HG02981 (cell line): Measurements from ENCODE around the gene NLRP6.

Source experiments
- ATAC-seq: cut with Tn5 transposase; IDR thresholded peaks from one replicate; pipeline ENCODE4 v1.9.1; 2021; ENCODE audit warnings: mild to moderate bottlenecking, moderate library complexity; ENCODE audit not compliant: unreplicated experiment

The NLRP6 gene

DNA sequence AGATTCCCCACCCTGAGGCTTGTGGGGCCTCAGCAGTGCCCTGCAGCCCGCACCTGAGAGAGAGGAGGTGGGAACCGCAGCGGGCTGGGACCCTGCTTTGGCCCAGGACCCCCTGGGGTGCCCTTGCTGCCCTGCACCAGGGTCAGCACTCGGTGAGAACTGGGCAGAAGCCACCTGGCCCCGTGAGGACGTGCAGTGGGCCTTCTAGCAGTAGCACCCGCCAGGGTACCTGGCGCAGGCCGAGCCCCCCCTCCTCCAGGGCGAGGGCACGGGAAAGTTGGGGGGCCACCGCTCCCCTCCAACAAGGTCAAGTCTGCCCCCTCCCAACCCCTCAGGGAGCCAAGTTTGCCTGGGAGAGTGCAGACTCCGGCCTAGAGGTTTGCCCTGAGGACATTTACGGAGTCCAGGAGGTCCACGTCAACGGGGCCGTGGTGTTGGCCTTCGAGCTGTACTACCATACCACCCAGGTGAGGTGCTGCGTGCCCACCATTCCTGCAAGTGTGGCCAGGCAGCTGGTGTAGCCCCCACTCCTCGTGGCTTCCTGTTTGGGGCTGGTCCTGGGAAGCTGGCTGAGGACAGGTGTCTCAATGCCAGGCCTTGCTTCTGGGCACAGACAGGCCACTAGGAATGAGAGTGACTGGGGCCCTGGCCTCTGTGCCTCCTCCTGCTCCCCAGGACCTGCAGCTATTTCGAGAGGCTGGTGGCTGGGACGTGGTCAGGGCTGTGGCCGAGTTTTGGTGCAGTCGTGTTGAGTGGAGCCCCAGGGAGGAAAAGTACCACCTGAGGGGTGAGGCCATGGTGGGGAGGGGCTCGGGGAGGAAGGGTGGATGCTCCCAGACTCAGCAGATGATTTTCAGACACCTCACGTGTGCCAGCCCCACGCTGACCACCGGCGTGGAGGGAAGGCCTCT is 14.3 kb downstream of the NLRP6 start:
- ATAC-seq: no peak

DNA sequence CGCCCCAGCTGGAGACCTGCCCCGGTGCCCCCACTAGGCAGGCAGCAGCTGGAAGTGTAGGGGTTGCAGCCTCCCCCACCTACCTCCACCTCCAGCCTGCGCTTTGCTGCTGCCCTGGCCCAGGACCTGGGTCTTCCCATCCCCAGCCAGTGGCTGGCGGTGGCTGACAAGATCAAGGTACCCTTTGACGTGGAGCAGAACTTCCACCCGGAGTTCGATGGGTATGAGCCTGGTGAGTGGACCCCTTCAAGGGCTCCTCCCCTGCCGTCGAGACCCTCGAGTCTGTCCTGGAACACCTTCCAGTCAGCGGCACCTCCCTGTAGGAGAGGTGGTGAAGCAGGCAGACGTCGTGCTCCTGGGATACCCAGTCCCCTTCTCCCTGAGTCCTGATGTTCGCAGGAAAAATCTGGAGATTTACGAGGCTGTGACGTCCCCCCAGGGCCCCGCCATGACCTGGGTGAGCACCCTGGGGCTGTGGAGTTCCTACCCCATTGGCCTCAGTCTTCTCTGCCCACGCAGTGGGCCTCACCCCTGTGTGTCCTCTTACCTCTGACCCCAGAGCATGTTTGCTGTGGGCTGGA is 15.2 kb downstream of the NLRP6 start:
- ATAC-seq: no peak

DNA sequence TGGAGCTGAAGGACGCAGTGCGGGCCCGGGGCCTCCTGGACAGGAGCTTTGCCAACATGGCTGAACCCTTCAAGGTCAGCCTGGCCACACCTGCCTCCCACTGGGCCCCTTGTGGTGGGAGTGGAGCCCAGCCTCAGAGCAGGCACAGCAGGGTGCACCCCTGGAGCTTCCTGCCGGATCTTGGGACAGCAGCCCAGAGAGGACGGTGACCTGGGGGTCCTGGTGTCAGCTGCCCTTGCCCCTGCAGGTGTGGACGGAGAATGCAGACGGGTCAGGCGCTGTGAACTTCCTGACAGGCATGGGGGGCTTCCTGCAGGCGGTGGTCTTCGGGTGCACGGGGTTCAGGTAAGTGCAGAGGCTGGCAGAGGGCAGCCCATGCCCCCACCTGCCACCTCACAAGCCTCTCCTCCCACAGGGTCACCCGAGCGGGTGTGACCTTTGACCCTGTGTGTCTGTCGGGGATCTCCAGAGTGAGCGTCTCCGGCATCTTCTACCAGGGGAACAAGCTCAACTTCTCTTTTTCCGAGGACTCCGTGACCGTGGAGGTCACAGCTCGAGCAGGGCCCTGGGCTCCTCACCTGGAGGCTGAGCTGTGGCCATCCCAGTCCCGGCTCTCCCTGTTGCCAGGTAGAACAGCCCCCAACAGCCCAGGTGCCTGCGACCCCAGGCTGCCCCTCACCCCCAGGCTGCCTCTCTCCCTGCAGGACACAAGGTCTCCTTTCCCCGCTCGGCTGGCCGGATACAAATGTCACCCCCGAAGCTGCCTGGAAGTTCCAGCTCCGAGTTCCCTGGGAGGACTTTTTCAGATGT is 15.8 kb downstream of the NLRP6 start:
- no peak for ATAC-seq

DNA sequence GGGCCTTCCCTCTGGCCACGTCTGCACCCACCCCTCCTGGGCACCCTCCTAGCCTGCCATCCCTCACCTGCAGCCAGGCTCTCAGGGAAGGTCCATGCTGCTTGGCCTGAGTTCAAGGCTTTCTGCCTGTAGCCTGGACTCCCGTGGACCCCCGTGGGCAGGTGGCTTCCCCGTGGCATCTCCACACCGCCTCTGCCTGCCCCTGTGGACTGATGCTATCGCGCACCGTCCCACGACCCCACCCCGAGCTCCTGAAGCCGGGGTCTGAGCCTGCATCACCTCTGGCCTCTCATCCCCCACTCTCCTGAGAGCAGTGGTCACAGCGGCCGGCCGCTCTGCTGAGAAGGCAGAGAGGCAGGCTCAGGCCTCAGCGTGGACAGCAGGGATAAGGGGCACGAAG is 16.6 kb downstream of the NLRP6 start:
- ATAC-seq: no peak

DNA sequence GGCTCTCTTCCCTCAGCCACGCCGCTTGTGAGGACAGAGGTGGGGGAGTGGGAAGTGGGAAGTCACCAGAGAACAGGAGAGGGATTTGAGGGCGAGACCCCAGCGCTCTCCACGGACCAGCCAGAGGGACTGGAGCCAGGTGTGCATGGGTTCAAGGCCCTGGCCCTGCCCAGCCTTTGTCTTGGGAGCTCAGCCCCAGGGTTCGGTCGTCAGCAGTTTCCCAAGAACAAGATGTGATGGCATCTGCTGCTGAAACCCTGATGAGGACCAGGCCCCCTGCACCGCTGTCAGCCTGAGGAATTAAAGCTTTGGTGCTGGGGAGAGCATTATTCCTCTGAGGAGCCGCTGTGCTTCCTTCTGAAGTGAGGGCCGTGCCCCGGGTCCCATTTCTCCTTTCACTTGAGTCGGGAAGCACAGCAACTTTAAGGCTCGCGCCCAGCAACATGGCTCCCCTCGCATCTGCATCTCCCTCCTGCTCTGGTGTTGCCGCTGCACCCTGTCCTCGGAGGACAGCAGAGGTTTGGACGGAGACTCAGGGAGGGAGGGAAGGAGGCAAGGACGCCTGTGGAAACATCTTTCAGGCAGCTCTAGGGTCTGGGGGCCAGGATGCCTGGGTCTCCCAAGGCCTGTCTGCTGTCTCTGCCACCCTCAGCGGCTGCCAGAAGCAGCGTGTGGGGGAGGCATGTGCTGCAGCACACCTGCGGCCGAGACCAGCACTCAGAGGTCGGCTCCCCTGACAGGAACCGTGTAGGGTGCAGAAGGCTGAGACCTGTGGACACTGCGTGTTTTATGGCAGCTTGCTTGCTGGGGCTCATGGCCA is 17.4 kb downstream of the NLRP6 start:
- ATAC-seq: no peak

DNA sequence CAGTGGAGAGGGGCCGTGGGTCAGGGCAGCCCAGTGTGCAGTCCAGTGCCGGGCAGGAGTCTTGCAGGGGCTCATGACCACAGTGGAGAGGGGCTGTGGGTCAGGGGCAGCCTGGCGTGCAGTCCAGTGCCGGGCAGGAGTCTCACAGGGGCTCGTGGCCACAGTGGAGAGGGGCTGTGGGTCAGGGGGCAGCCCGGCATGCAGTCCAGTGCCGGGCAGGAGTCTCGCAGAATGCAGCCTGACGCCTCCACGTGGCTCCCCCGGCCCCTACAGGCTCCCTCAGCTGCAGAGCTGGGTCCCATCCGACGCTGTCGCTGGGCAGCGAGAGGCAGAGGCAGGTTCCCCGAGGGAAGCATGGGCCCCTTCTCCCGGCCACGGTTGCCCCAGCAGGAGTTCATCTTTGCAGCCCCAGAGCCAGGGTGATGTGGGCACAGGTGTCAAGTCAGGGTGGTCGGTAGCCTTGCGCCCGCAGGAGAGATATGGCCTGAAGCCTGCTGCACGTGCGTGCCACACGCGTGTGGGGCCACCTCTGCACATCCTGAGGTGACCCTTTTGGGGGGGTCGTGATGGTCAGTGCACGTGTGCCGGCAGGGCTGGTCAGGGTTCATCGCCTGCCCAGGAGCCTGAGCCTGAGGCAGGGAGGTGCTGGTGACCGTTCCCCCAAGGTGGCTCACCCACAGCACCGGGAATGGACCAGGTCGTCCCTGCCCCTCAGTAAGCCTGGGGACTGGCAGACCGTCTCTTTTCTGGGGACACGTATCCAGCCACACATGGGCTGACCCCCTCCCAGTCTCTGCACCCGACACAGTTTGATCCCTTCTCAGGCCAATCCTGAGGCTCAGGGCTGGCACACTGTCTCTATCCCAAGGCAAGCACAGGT is 18.2 kb downstream of the NLRP6 start:
- ATAC-seq: no peak

DNA sequence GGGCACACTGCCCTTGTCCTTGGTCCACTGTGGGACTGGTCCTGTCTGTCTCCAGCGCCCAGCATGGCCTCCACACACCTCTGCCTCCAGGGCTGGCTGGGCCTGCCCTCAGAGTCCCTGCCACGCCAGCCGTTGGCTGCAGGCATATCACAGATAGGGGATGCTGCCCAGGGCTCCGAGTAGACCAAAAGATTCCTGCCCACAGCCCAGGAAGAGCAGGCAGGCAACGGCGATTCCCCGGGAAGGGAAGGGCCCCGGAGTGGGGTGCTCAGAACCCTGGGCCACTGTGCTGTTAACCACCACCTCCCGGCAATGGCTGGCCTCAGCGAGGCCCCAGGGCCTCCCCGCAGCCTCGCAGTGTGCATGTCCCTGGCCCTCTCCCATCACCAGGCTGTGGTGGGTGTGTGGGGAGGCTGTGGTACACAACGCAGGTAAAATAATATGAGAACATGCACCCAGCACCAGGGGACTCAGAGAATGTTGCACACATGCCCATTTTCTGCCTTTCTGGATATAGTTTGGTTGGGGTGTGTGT is 18.9 kb downstream of the NLRP6 start:
- no peak for ATAC-seq

DNA sequence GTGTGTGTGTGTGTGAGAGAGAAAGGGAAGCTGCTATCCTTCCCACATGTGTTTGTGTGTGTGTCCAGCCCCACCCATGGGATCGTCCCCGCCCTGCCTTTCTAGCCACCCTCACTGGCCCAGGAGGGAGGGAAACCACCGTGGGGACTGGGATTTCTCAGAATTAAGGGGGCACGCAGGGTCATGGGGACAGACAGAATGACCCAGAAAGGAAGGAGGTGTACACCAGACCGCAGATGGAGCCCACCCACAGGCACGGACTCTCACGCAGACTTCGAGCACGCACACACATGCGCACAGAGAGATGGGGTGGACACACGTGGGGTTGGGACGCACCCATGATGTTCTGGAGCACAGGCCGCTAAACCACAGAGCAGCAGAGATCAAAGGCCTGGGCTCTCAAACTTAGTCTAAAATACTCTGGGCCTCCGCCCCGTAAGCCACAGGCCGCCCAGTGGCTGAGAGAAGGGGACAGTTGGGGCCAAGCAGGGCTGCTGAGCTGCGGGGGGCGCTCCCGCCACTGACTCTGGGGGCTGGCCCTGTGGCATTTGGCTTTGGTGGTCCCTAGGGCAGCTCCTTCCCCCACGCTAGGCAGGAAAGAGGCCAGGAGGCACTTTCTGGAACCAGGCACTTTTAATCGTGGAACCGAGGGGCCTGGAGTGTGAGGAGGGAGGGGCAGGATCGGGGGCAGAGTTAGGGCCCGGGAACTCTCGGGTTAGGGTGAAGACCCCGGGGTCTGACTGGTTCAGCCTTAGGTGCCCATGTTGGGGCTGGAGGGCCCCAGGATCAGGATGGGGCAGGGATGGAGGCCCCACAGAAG is 19.6 kb downstream of the NLRP6 start:
- ATAC-seq: no peak

DNA sequence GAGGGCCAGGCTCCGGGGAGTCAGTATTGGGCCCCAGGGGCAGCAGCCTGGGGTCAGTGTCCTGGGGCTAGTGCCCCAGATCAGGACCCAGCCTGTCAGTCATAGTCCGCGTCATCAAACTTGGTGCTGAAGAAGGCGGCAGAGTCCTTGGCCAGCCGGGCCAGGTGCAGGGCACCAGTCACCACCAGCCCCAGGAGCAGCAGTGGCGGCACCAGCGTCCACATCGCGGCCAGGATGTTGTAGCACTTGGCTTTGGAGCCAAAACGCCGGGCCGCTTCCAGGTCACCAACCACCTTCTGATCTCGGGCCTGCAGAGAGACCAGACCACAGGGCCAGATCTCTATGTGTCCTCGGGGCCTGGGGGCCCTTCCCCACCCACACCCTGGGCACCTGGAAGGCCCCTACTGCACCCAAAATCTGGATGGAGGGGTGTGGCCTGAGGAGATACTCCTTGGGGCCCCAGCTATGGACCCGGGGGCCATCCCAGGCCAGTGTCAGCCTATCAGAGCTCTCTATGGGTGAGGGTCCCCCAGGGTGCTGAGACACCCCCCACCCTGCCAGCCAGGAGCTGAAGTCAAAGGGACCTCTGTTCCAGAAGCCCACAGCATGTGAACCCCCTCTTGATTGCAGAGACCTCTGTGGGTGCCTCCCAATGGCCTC is 20.3 kb downstream of the NLRP6 start:
- no peak for ATAC-seq

DNA sequence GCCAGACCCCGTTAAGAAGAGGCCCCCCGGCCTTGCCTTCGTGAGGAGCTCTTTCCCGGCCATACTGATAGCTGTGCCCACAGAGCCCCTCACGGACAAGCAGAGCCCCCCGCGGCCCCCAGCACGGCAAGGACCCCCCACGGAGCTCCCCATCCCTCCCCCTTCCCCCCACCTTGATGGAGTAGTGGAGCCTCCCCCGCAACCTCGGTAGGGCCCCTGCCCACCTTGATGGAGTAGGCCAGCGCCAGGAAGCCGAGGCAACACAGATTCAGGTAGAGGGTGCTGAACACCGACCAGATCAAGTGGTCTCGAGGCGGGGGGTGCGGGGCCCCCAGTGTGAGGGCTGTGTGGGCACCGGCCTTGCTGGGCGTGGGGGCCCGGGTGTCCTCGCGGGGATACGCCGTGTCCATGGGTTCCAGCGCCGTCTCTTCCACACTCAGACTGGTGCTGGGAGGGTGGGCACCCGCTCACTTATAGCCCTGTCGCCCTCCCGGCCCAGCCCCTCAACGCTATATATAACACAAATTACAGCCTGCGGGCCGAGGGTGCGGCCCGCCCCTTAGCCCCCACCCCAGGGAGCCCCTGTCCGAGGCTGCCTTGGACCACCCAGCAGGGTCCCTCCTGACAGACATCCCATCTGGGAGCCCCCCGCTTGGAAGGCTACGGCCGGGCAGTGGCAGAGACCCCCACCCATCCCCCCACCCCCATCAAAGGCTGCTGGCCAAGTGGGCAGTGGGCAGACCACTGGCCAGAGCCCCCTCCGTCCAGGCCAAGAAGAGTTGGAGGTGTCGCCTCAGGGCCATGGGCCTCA is 21.1 kb downstream of the NLRP6 start, which contains the start of gene IFITM5:
TSS of gene IFITM5 (minus strand) at position 446 of the 811 bp plus-strand sequence. CDS start at position 410, 36 bp downstream.
- ATAC-seq: no peak

DNA sequence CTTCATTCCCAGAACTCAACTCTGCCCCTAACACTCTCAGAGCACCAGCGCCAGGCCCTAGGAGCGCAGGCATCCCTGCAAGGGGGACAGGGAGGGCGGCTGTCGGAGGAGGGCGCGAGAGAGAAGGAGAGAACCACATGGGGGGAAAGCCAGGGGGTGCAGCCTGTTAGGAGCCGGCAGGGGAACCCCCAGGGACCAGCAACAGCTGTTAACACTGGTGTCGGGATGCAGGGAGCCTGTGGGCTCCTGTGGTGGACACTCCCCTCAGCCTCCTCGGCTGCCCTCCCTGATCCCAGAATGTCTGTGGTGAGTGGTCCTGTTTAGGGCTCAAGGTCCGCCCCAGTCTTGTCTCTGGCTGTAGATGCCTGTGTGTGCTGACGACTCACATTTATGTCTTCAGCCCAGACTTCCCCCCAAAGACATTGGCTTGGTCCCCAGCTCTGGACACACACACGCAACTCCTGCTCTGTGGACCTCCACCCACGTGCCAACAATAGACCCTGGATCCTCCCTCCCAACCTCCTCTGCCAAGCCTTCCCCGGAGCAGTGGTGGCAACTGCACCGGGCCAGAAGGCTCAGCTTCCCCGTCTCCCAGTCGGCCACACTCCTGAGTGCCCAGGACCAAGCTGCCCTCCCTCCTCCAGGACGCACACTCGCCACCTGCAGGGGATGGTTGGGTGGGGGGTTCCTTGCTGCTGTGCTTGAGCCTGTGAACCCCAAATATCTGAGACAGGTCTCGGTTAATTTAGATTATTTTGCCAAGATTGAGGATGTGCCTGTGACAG is 21.9 kb downstream of the NLRP6 start:
- ATAC-seq: no peak

DNA sequence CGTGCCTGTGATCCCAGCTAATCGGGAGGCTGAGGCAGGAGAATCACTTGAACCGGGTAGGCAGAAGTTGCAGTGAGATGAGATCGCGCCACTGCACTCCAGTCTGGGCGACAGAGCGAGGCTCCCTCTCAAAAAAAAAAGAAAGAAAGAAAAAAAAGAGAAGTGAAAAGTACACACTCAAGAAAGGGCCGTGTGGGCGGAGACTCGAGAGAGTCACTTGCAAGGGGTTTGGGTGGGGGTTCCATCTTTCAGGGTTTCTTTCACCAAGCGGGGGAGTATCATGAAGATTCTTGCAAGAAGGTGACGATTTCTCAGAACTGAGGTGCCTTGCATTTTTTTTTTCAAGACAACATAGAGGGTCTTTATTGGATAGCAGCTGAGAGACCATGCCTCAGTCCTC is 25.2 kb downstream of the NLRP6 start:
- no peak for ATAC-seq

DNA sequence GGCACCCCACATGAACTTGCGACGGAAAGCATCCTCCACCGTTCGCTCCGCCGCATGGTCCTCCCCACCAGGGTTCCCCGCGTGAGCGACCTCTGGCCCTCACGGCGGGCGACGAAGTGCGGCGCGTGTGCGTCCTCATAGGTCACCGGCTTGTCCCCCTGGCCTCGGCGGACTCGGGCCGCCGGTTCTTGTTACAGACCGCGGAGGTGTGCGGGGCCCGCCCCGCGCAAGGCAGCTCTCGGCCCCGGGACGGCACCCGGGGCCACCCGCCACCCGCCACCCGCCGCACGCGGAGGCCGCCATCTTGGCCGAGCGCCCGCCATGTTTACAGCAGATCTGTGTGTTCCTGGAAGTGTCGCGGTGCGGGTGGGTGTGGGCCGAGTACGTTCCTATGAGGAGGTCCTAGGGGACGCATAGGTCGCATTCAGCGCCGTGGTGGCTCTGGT is 25.9 kb downstream of the NLRP6 start:
- no peak for ATAC-seq

DNA sequence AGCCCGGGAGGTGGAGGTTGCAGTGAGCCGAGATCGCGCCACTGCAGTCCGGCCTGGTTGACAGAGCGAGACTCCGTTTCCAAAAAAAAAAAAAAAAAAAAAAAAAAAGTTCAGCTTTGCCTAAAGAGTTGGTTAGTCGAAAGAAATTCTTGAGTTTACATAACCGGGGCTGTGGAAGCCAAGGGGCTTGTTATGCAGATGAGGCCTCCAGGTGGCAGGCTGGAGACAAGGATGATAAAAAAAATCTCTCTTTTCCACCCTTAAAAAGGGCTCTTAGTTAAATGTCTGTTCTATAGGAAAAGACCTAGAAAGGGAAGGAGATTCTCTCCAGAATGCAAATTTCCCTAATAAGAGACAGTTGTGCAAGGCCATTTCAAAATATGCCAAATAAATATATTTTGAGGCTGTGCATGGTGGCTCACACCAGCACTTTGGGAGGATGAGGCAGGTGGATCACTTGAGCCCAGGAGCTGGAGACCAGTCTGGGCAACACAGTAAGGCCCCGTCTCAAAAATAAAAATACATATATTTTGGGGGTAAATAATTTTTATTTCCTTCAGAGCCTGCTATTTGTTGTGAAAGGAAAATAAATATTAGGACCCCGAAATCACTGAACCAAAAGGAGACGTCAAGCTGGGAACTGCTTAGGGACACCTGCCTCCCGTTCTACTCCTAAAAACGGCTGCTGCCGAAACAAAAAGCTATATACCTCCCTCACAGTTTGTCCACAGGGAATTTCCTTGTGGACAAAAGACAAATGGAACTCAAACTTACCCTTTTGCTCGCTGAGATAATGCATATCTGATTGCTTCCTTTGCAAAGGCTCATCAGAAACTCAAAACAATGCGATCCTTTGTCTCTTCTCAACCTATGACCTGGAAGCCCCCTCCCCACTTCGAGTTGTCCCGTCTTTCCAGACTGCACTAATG is 27.0 kb downstream of the NLRP6 start:
- ATAC-seq: no peak

DNA sequence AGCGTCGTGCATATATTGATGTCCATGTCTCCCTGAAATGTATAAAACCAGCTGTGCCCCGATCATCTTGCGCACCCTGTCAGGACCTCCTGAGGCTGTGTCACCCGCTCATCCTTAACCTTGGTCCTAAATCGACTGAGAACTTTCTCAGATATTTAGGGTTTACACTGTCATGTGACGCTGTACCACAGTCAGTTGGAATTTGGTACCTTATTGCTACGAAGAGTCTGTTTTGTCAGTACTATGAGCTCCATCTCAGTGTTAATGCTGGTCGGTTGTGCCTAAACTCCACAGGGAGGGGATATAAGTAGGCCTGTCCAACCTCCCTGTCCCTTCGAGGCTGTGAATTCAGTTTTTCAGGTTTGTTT is 27.6 kb downstream of the NLRP6 start:
- no peak for ATAC-seq
